Mammary epithelial cell (primary cell): ENCODE measurements around the gene TNFRSF6B.

Source experiments
- CTCF ChIP-seq, 2 donors: IDR thresholded peaks in 1 of 2; conservative IDR thresholded peaks in 1 of 2; 2 replicates each; pipeline ENCODE4 v1.5.1; 2011 to 2012; ENCODE audit warnings: inconsistent platforms in 2 of 2, low read length in 2 of 2, mild to moderate bottlenecking in 2 of 2, control low read depth in 1 of 2, low read depth in 1 of 2; ENCODE audit not compliant: insufficient read depth in 1 of 2; ENCODE audit errors: extremely low read depth in 1 of 2
- EZH2 ChIP-seq: IDR thresholded peaks from 2 replicates; pipeline ENCODE4 v1.6.1; 2012; ENCODE audit warnings: low read length, inconsistent platforms, borderline replicate concordance

DNA sequence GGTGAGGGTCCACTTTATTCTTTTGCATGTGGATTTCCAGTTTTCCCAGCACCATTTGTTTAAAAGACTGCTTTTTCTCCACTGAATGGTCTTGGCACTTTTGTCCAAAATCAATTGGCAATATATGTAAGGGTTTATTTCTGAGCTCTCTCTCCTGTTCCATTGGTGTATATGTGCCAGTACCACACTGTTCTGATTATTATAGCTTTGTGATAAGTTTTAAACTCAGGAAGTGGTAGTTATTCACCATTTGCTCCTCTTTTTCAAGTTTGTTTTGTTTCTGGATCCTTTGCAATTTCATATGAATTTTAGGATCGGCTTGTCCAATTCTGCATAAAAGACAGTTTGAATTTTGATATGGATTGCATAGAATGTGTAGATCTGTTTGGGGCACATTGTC lies 15.7 kb downstream of the TNFRSF6B start:
- no peak for TF ChIP-seq CTCF (conservative IDR thresholded peaks at IDR 0.05 in 1 of 2, IDR thresholded peaks at IDR 0.05 in 1 of 2; ENCODE audit: extremely low read depth in 1 of 2, insufficient read depth in 1 of 2, low read depth in 1 of 2, low read length in 2 of 2)
- TF ChIP-seq EZH2, result no peak
